SK-N-SH (cell line): Measurements from ENCODE around the gene PFDN1. TPM values are rescaled to one million over a fixed set of nuclear protein-coding genes. Genes with fewer than 3 reads are reported as not detected.

ENCODE experiments used
- CTCF ChIA-PET: fragments of 300-600, 350-600 bp; formaldehyde crosslinking; extraction: SDS; loops from one replicate; lab custom pipeline; 2021; lab: Yijun Ruan, JAX
- POLR2A ChIA-PET: fragments of 350-600 bp; sonication (Branson Sonifier 250); formaldehyde crosslinking; extraction: SDS; loops from one replicate; lab custom pipeline; 2020; ENCODE audit warnings: antibody characterized with exemption, inconsistent platforms; lab: Yijun Ruan, JAX
- DNase-seq: peaks from one replicate; pipeline ENCODE4 v3.0.0; 2012
- H2AFZ ChIP-seq: fragments of 200-600 bp; sonication (generic); 2 replicates; pipeline ENCODE4 v1.8.1; 2016; ENCODE audit warnings: antibody characterized with exemption, mild to moderate bottlenecking, low read depth
- H3F3A ChIP-seq: fragments of 200-600 bp; sonication (generic); replicated peaks from 2 replicates; pipeline ENCODE3; 2016; ENCODE audit warnings: antibody characterized with exemption, mild to moderate bottlenecking; ENCODE audit not compliant: insufficient read depth
- H3K27ac ChIP-seq, 2 experiments: fragments of 200-500 bp in 1 of 2; fragments of 200-600 bp in 1 of 2; sonication (Bioruptor generic) in 1 of 2; sonication (generic), shearing (Covaris generic) in 1 of 2; 2 replicates each; pipeline versions ENCODE4 v1.5.1 to v1.6.1; 2014 to 2016; ENCODE audit warnings: low read depth in 2 of 2, inconsistent platforms in 1 of 2, low read length in 1 of 2, mild to moderate bottlenecking in 1 of 2, mixed read lengths in 1 of 2
- H3K27me3 ChIP-seq: fragments of 200-600 bp; sonication (generic), shearing (Covaris generic); 2 replicates; pipeline ENCODE4 v1.6.1; 2016; ENCODE audit warnings: mixed run types; ENCODE audit not compliant: insufficient read depth
- H3K36me3 ChIP-seq, 2 experiments: fragments of 200-500 bp in 1 of 2; fragments of 200-600 bp in 1 of 2; sonication (Bioruptor generic) in 1 of 2; sonication (generic) in 1 of 2; replicated peaks in 1 of 2; 2 replicates each; pipeline versions ENCODE3 to v1.5.1; 2014 to 2016; ENCODE audit warnings: low read length in 1 of 2, mild to moderate bottlenecking in 1 of 2; ENCODE audit not compliant: insufficient read depth in 2 of 2, control insufficient read depth in 1 of 2
- H3K4me1 ChIP-seq, 2 experiments: fragments of 200-500 bp in 1 of 2; fragments of 200-600 bp in 1 of 2; sonication (Bioruptor generic) in 1 of 2; sonication (generic), shearing (Covaris generic) in 1 of 2; 2 replicates each; pipeline versions ENCODE4 v1.5.1 to v1.6.1; 2014 to 2016; ENCODE audit warnings: low read depth in 1 of 2, low read length in 1 of 2, mixed run types in 1 of 2; ENCODE audit not compliant: insufficient read depth in 2 of 2, control insufficient read depth in 1 of 2
- H3K4me2 ChIP-seq: fragments of 200-600 bp; sonication (generic), shearing (Covaris generic); 2 replicates; pipeline ENCODE4 v1.6.1; 2017; ENCODE audit warnings: mixed run types
- H3K4me3 ChIP-seq, 2 experiments: fragments of 200-500 bp in 1 of 2; fragments of 200-600 bp in 1 of 2; sonication (Bioruptor generic) in 1 of 2; sonication (generic), shearing (Covaris generic) in 1 of 2; 2 replicates each; pipeline versions ENCODE4 v1.5.1 to v1.8.1; 2014 to 2016; ENCODE audit warnings: low read depth in 2 of 2, inconsistent platforms in 1 of 2, low read length in 1 of 2, mild to moderate bottlenecking in 1 of 2, mixed read lengths in 1 of 2, moderate library complexity in 1 of 2
- H3K79me2 ChIP-seq: fragments of 200-600 bp; sonication (generic); 2 replicates; pipeline ENCODE4 v1.8.1; 2017; ENCODE audit warnings: mild to moderate bottlenecking; ENCODE audit not compliant: insufficient read depth
- H3K9ac ChIP-seq: fragments of 200-600 bp; sonication (generic); 2 replicates; pipeline ENCODE4 v1.6.1; 2017; ENCODE audit warnings: mixed run types
- H3K9me2 ChIP-seq: fragments of 200-600 bp; sonication (generic); 2 replicates; pipeline ENCODE4 v1.6.1; 2017; ENCODE audit warnings: mixed run types
- H3K9me3 ChIP-seq: fragments of 200-600 bp; sonication (generic); 2 replicates; pipeline ENCODE4 v1.6.1; 2017; ENCODE audit warnings: mixed run types, mild to moderate bottlenecking, moderate library complexity
- H4K20me1 ChIP-seq: fragments of 200-600 bp; sonication (generic); 2 replicates; pipeline ENCODE4 v1.6.1; 2017; ENCODE audit warnings: mild to moderate bottlenecking, mixed run types; ENCODE audit not compliant: insufficient read depth
- CTCF ChIP-seq: fragments of 200-600 bp; sonication (generic); IDR thresholded peaks from 2 replicates; pipeline ENCODE4 v1.6.1; 2017; ENCODE audit warnings: antibody characterized with exemption, mild to moderate bottlenecking, moderate library complexity
- ELF1 ChIP-seq: IDR thresholded peaks from 2 replicates; pipeline ENCODE4 v1.4.0; 2012
- EP300 ChIP-seq, 2 experiments: IDR thresholded peaks; 2 replicates each; pipeline versions ENCODE4 v1.4.0 to v1.6.1; 2012; ENCODE audit warnings: borderline replicate concordance in 1 of 2, low read depth in 1 of 2, low read length in 1 of 2
- FOSL2 ChIP-seq: IDR thresholded peaks from 2 replicates; pipeline ENCODE4 v1.4.0; 2012; ENCODE audit warnings: low read depth, mild to moderate bottlenecking, moderate library complexity, borderline replicate concordance
- FOXJ3 ChIP-seq: sonication (generic); formaldehyde crosslinking; IDR thresholded peaks from 2 replicates; pipeline ENCODE4 v1.5.1; 2020; ENCODE audit warnings: mild to moderate bottlenecking, missing genetic modification reagents
- FOXM1 ChIP-seq: IDR thresholded peaks from 2 replicates; pipeline ENCODE4 v1.4.0; 2012; ENCODE audit warnings: low read depth, mild to moderate bottlenecking
- GATA2 ChIP-seq: sonication (generic); formaldehyde crosslinking; IDR thresholded peaks from 2 replicates; pipeline ENCODE4 v1.5.0; 2020; ENCODE audit warnings: mild to moderate bottlenecking, missing genetic modification reagents
- IRF3 ChIP-seq: fragments of 150-350 bp; IDR thresholded peaks from 2 replicates; pipeline ENCODE4 v1.6.1; 2016; ENCODE audit warnings: mild to moderate bottlenecking, low read depth, low read length
- JUND ChIP-seq: IDR thresholded peaks from 2 replicates; pipeline ENCODE4 v1.4.0; 2012
- MAX ChIP-seq: IDR thresholded peaks from 2 replicates; pipeline ENCODE4 v1.4.0; 2012; ENCODE audit warnings: low read depth
- MEF2A ChIP-seq: IDR thresholded peaks from 2 replicates; pipeline ENCODE4 v1.4.0; 2012; ENCODE audit warnings: low read depth, borderline replicate concordance
- MXI1 ChIP-seq: IDR thresholded peaks from 2 replicates; pipeline ENCODE4 v1.6.1; 2012; ENCODE audit warnings: mild to moderate bottlenecking, low read depth, low read length, improper control_type of control experiment
- NFIC ChIP-seq: IDR thresholded peaks from 2 replicates; pipeline ENCODE4 v1.4.0; 2012; ENCODE audit warnings: borderline replicate concordance
- NRF1 ChIP-seq: IDR thresholded peaks from 2 replicates; pipeline ENCODE4 v1.6.1; 2012; ENCODE audit warnings: low read depth, mild to moderate bottlenecking, low read length
- PBX3 ChIP-seq: IDR thresholded peaks from 2 replicates; pipeline ENCODE4; 2012
- RAD21 ChIP-seq: IDR thresholded peaks from 2 replicates; pipeline ENCODE4 v1.6.1; 2012; ENCODE audit warnings: mild to moderate bottlenecking, low read length
- RCOR1 ChIP-seq: fragments of 150-350 bp; IDR thresholded peaks from 2 replicates; pipeline ENCODE4 v1.6.1; 2017; ENCODE audit warnings: antibody characterized with exemption, low read length
- REST ChIP-seq: IDR thresholded peaks from 2 replicates; pipeline ENCODE4 v1.6.1; 2012; ENCODE audit warnings: mild to moderate bottlenecking, low read depth, low read length, moderate library complexity
- RFX5 ChIP-seq: IDR thresholded peaks from 2 replicates; pipeline ENCODE4 v1.6.1; 2012; ENCODE audit warnings: mild to moderate bottlenecking, improper control_type of control experiment, low read length
- RXRA ChIP-seq: IDR thresholded peaks from 2 replicates; pipeline ENCODE4 v1.4.0; 2012; ENCODE audit warnings: low read depth, mild to moderate bottlenecking, borderline replicate concordance
- SIN3A ChIP-seq: IDR thresholded peaks from 2 replicates; pipeline ENCODE4 v1.6.1; 2012; ENCODE audit warnings: low read depth, mild to moderate bottlenecking, low read length, moderate library complexity, borderline replicate concordance
- SMC3 ChIP-seq: IDR thresholded peaks from 2 replicates; pipeline ENCODE4 v1.6.1; 2012; ENCODE audit warnings: low read depth, low read length, improper control_type of control experiment
- TAF1 ChIP-seq: IDR thresholded peaks from 2 replicates; pipeline ENCODE4 v1.6.1; 2012; ENCODE audit warnings: low read depth, mild to moderate bottlenecking, low read length, moderate library complexity, borderline replicate concordance
- TCF12 ChIP-seq: IDR thresholded peaks from 2 replicates; pipeline ENCODE4 v1.4.0; 2012
- USF1 ChIP-seq: IDR thresholded peaks from 2 replicates; pipeline ENCODE4 v1.4.0; 2012; ENCODE audit warnings: low read depth, borderline replicate concordance
- YY1 ChIP-seq: IDR thresholded peaks from 2 replicates; pipeline ENCODE4 v1.4.0; 2012; ENCODE audit warnings: low read depth, mild to moderate bottlenecking
- WGBS: methylation state at CpG from one replicate; pipeline ENCODE4 v1.1.6; 2017; ENCODE audit warnings: low lambda C conversion rate; 5-methylcytosine and 5-hydroxymethylcytosine counted together
- polyA plus RNA-seq, 3 experiments: library from polyadenylated mRNA; depleted of rRNA; stranded (reverse); fragments of >200 nt; gene quantifications; 2 replicates each; pipeline ENCODE4 v1.2.3, GENCODE V29; 2012

The PFDN1 gene
- polyA plus RNA-seq, 1 of the 3 experiments (the other 2 are of a cell fraction): 55.2 TPM

GRCh38 chr5:140311011-140311467 is 8.1 kb upstream of the PFDN1 start:
- no peaks in the 10 kb centered on the region for H4K20me1 ChIP-seq
- H3K4me2 ChIP-seq: peak overlapping the region; percentile 56
- no peaks in the 10 kb centered on the region for H3K9me3 ChIP-seq
- H3K79me2 ChIP-seq: no peaks in the 10 kb centered on the region
- WGBS: 54% methylated on average over 5 of the region's 5 CpGs
- CTCF ChIA-PET: interaction anchor here (1.0 to 2.1 kb wide), 2 partner anchors 10 to 35 kb away, joined by 3 to 6 read pairs; partner anchors contain the start of gene HBEGF
- no peak overlapping the region for H2AFZ ChIP-seq
- no peaks in the 10 kb centered on the region for H3K9me2 ChIP-seq
- H3K27me3 ChIP-seq: no peaks in the 10 kb centered on the region
- H3K36me3 ChIP-seq: no peaks in the 10 kb centered on the region
- H3F3A ChIP-seq: peaks cover 34% of the 10 kb centered on the region
- POLR2A ChIA-PET: no interaction called here
- DNase-seq: no peak
- H3K4me3 ChIP-seq: no peak overlapping the region
- peak overlapping the region; percentile 87; the same call in 1 of the 2 replicates for H3K9ac ChIP-seq
- H3K27ac ChIP-seq: peak overlapping the region in 1 of 2 experiments; percentile 100; a peak in 2 of 4 replicates
- H3K4me1 ChIP-seq: peaks cover 0 to 29% of the 10 kb centered on the region in 2 experiments; a peak in 3 of 4 replicates
- TF ChIP-seq TCF12: peak; percentile 57
- TF ChIP-seq TAF1: no peak
- TF ChIP-seq NRF1: no peak
- TF ChIP-seq GATA2 (CRISPR knock-in tag): no peak
- no peak for TF ChIP-seq SIN3A
- TF ChIP-seq MEF2A: no peak
- 0 out of 2 replicates have a peak, but pooled peaks have one; percentile 24 for TF ChIP-seq RXRA
- TF ChIP-seq CTCF: no peak
- TF ChIP-seq RFX5: no peak
- TF ChIP-seq MAX: peak; percentile 45; the same call in 1 of the 2 replicates
- TF ChIP-seq FOXJ3 (CRISPR knock-in tag): no peak
- TF ChIP-seq REST: no peak
- TF ChIP-seq EP300 (IDR thresholded peaks at IDR 0.05; ENCODE audit: borderline replicate concordance in 1 of 2, low read depth in 1 of 2, low read length in 1 of 2): peak in 1 of 2 experiments; percentile 41; a peak in 1 of 4 replicates
- no peak for TF ChIP-seq ELF1
- no peak for TF ChIP-seq PBX3
- no peak for TF ChIP-seq USF1
- no peak for TF ChIP-seq FOXM1
- TF ChIP-seq NFIC: peak; percentile 60
- no peak for TF ChIP-seq MXI1
- TF ChIP-seq IRF3: no peak
- TF ChIP-seq FOSL2: peak; percentile 92
- no peak for TF ChIP-seq SMC3
- TF ChIP-seq RAD21: no peak
- peak; percentile 83 for TF ChIP-seq JUND
- no peak for TF ChIP-seq RCOR1
- TF ChIP-seq YY1: no peak
